H7 (cell line): Measurements from ENCODE around the gene EPHB1. TPM values are rescaled to one million over a fixed set of nuclear protein-coding genes. Genes with fewer than 3 reads are reported as not detected.

ENCODE experiments used
- DNase-seq: peaks from one replicate; pipeline ENCODE4 v3.0.0; 2012
- H3K27me3 ChIP-seq: 2 replicates; pipeline ENCODE4 v1.6.0; 2011; ENCODE audit warnings: mild to moderate bottlenecking, low read length; ENCODE audit not compliant: control insufficient read depth, insufficient read depth
- H3K36me3 ChIP-seq: replicated peaks from 2 replicates; pipeline ENCODE4 v1.5.1; 2011; ENCODE audit warnings: low read length; ENCODE audit not compliant: control insufficient read depth, insufficient read depth
- H3K4me3 ChIP-seq: 2 replicates; pipeline ENCODE4 v1.5.1; 2011; ENCODE audit warnings: low read depth, mild to moderate bottlenecking, control low read depth, low read length, moderate library complexity; ENCODE audit not compliant: insufficient read depth
- total RNA-seq: library from RNA; depleted of rRNA; stranded (reverse); fragments of >200 nt; shearing (Covaris generic); gene quantifications from 2 replicates; pipeline ENCODE4 v1.2.3, GENCODE V29; 2014

Gene EPHB1
- total RNA-seq, 1 experiment from 2014 or later: 3.3 TPM

GRCh38 chr3:134809427-134810051 is 14.5 kb downstream of the EPHB1 start:
- DNase-seq: peak; percentile 57
- Histone ChIP-seq H3K36me3 (no peaks in the 10 kb centered on the region), H3K4me3 (no peak overlapping the region), H3K27me3 (no peaks in the 10 kb centered on the region)

DNA sequence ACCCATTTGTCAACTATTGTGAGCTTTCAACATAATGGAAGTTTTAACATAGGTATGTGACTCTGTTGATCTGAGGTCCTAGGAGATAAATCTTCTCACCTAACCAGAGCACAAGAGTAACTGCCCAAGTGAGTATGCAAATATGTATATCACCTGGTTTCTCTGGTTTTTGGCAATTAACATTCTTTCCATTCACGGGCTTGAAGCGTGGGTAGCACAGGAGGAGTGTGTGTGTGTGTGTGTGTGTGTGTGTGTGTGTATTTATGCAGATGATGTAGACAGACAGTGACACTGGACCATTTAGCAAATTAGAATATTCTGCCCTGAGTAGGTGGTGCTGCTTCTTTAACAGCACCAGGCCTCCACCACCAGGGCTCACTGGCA is 15.0 kb downstream of the EPHB1 start:
- no peaks in the 10 kb centered on the region for H3K36me3 ChIP-seq
- peak; percentile 19 for DNase-seq
- H3K27me3 ChIP-seq: no peaks in the 10 kb centered on the region

DNA sequence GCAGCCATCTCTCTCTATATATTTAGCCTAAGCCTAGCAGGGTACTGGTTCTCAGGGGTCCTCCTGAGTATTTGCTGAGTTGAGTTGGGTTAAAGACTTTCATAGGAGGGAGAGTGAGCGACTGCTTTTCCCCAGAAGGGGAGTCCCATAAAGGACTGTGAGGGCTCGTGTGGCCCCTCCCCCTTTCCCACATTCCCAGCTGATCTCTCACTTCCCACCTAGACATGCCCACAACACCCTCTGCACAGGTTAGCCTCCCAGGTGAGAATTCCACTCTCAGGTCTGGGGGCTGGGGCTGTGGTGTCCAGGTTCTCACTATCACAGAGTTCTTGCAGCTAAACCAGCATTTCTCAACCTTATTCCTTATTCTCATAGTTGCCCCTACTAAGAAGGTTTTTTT is 15.8 kb downstream of the EPHB1 start:
- H3K36me3 ChIP-seq: no peaks in the 10 kb centered on the region
- no peak overlapping the region for H3K4me3 ChIP-seq
- peak; percentile 32 for DNase-seq
- no peaks in the 10 kb centered on the region for H3K27me3 ChIP-seq

More for the DNA sequence above, 15.0 kb downstream of the EPHB1 start:
- no peak overlapping the region for H3K4me3 ChIP-seq

- H3K4me3 ChIP-seq: no peak overlapping the region
Measured at GRCh38 chr3:134813618-134814017, 18.6 kb downstream of the EPHB1 start.

GRCh38 chr3:134815519-134815918 is 20.5 kb downstream of the EPHB1 start:
- Histone ChIP-seq H3K36me3 (no peaks in the 10 kb centered on the region), H3K4me3 (no peak overlapping the region), H3K27me3 (no peaks in the 10 kb centered on the region)
- DNase-seq: no peak

More at GRCh38 chr3:134813618-134814017, 18.6 kb downstream of the EPHB1 start:
- no peak for DNase-seq
- no peaks in the 10 kb centered on the region for H3K27me3 ChIP-seq
- no peaks in the 10 kb centered on the region for H3K36me3 ChIP-seq

DNA sequence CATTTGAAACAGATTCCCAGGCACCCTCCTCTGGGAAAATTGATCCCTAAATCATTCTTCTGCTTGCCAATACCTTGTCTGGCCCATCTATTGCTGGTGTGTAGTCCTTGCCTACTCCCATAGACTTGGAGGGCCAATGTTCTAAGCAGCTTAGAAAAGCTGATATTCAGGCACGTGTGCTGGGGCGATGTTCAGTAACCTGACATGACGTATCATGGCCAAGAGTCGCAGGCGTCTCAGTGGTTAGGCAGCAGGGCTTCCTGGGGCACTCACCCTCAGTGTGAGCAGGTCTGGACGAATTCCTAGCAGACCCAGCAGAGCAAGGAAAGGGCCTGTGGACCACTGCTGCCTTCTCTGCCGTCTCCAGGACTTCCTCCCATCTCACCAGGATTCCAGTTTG is 21.6 kb downstream of the EPHB1 start:
- H3K4me3 ChIP-seq: no peak overlapping the region
- H3K36me3 ChIP-seq: no peaks in the 10 kb centered on the region
- H3K27me3 ChIP-seq: no peaks in the 10 kb centered on the region
- DNase-seq: no peak

DNA sequence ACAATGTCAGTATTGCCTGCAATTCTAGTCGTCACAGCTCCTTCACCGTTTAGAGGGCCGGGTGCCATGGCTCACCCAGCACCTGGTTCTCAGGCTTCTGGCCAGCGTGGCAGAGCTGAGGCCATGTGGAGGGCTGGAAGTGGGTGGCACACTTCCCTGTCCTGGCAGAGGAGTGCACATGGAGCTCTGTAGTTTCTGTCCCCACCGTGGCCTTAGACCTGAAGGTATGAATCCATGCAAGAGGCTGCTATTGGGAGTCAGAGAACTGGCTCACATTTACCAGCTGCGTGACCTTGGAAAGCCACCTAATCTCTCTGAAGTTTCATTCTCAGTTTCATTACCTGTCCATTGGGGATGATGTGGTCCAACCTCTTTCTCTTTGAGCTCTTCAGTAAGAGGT is 22.2 kb downstream of the EPHB1 start:
- H3K36me3 ChIP-seq: no peaks in the 10 kb centered on the region
- no peak overlapping the region for H3K4me3 ChIP-seq
- no peak for DNase-seq

DNA sequence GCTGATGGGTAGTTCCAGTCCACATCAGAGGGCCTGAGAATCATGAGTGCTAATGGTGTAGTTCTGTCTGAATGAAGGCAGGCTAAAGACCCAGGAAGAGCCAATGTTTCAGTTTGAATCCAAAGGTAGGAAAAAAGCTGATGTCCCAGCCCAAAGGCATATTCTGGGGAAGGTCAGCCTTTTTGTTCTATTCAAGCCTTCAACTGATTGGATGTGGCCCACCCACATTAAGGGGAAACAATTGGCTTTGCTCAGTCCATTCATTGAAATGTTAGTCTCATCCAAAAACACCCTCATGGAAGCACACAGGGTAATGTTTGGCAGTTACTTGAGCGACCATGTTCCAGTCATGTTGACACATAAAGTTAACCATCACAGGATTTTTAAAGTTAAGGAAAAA is 25.9 kb downstream of the EPHB1 start:
- Histone ChIP-seq H3K4me3 (no peak overlapping the region), H3K36me3 (no peaks in the 10 kb centered on the region), H3K27me3 (no peaks in the 10 kb centered on the region)
- DNase-seq: no peak

More for the DNA sequence above, 22.2 kb downstream of the EPHB1 start:
- H3K27me3 ChIP-seq: no peaks in the 10 kb centered on the region

DNA sequence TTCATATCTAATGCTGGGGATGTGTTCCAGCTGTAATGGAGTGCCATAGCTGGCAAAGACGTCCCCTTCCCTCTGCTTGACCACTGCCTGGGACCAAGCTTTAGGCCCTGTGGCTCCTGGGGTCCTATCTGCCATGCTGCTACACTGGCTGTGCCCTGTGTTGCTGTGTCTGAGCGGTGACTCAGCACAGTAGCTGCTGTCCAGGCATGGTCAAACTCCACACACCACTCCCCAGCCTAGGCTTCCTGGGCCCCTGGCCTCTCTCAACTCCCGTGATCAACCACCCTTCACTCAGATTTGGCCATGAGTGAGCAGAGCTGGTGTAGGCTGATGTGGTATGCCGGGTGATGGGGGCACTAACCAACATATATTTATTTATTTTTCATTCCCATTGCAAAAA is 27.0 kb downstream of the EPHB1 start:
- Histone ChIP-seq H3K27me3 (no peaks in the 10 kb centered on the region), H3K36me3 (no peaks in the 10 kb centered on the region), H3K4me3 (no peak overlapping the region)
- DNase-seq: no peak

DNA sequence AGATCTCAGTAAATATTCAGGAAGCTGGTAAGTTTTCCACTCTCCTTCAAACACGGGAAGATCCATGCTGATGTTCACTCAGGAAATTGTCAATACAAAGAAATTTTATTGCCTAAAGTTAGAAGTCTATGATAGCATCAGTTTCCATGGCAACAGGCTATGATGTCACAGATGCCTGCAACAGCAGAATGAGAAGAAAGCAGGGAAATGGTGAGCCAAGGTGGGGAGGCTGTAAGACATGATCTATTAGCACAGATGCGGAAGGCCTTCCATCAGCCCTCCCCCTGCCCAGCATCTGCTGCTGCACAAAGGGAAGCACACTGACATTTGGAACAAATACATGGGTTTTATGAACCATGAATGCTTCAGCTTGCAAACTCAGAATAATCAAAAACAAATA is 28.6 kb downstream of the EPHB1 start:
- Histone ChIP-seq H3K36me3 (no peaks in the 10 kb centered on the region), H3K4me3 (no peak overlapping the region), H3K27me3 (no peaks in the 10 kb centered on the region)
- DNase-seq: no peak

- no peaks in the 10 kb centered on the region for H3K27me3 ChIP-seq
- no peak for DNase-seq
- no peaks in the 10 kb centered on the region for H3K36me3 ChIP-seq
- no peak overlapping the region for H3K4me3 ChIP-seq
Measured at GRCh38 chr3:134824791-134825190, 29.7 kb downstream of the EPHB1 start.

DNA sequence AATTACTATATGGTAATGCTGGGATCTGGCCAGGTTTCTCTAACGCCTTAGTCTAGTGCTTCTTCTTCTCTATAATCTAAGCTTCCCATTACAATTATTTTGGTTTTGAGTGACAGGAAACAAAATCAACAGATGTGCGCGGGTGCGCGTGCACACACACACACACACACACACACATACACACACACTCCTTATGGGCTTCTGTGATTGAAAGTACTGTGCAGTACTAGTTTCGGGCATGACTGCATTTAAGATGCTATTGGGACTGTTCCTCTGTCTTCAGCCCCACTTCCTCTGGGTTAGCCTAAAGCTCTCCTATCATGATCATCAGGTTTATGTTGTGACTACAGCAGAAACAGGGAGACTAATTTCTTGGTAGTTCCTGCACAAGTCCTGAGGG is 32.2 kb downstream of the EPHB1 start:
- DNase-seq: no peak
- Histone ChIP-seq H3K27me3 (no peaks in the 10 kb centered on the region), H3K4me3 (no peak overlapping the region)

GRCh38 chr3:134829721-134830120 is 34.7 kb downstream of the EPHB1 start:
- no peaks in the 10 kb centered on the region for H3K27me3 ChIP-seq
- no peak overlapping the region for H3K4me3 ChIP-seq
- DNase-seq: no peak
- no peaks in the 10 kb centered on the region for H3K36me3 ChIP-seq

More for the DNA sequence above, 32.2 kb downstream of the EPHB1 start:
- no peaks in the 10 kb centered on the region for H3K36me3 ChIP-seq

DNA sequence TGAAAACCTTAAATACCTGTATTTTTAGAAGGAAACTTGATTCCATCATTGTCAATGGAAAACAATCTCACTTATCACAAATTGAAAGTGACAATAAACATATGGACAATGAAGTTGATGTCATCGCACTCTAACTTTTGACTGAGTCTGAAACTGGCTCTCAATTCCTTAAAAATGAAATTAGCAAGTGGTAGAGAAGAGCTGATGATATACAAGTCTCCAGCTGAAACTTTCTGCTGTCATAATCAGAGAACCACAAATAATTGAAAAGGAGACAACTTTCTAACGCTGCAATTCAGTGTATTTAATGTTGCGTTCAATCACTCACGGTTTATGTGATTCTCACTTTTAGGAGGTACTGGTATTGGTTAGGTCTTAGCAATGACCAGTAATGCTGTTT is 37.5 kb downstream of the EPHB1 start:
- H3K27me3 ChIP-seq: no peaks in the 10 kb centered on the region
- no peak overlapping the region for H3K4me3 ChIP-seq
- DNase-seq: no peak
- no peaks in the 10 kb centered on the region for H3K36me3 ChIP-seq

DNA sequence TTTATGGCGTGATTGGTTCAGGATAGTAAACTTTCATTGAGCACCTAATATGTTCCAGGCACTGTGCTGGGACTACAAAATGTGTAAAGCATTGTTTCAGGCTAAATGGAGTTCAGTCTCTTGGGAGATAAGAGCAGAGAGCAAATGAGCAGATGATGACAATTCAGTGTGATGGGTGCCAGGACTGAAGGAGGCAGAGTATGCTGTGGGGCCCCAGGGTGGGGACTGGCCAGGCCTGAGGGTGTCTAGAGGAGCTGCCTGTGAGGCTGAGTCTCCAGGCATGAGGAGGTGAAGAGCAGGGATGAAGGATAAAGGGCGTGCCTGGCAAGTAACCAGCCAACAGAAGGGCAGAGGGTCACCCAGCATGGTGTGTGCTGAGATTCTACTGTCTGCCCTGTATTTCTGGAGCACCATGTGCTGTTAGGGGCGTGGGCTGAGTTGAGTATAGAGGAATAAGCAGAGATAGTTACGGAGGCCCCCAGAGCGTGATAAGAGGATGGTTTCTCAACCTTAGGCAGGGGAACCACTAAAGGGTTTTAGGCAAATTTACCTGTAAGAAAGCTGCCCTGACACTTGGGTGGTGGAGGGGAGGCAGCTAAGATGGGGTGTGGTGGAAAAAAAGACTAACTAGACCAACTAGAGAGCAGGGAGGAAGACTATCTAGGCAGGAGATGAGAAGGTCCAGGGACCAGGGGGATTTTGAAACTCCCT is 38.5 kb downstream of the EPHB1 start:
- DNase-seq: no peak
- H3K4me3 ChIP-seq: no peak overlapping the region
- H3K36me3 ChIP-seq: no peaks in the 10 kb centered on the region
- no peaks in the 10 kb centered on the region for H3K27me3 ChIP-seq
